Inferior parietal cortex (tissue), 1 donor: ENCODE results near the gene APOB.

ENCODE experiments used
- DNase-seq: peaks from one replicate; pipeline ENCODE4 v3.0.0-alpha.2; 2016; ENCODE audit errors: extremely low spot score

APOB gene

DNA sequence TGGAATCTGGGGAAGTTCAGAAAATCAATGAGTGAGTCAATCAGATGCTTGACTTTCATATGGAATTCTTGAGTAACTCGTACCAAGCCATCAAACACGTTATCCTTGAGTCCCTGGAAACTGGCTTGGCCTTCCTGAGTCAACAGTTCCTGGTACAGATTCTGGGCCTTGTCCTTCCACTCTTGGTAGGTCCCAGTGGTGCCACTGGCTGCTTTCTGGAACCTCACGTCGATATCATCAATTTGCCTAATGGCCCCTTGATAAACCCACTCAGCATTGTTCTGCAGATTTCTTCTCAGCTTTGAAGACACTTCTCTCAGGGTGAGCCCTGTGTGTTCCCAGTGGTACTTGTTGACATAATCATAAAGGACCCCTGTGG is 41.1 kb downstream of the APOB start:
- no peak for DNase-seq

- no peak for DNase-seq
These were observed 41.7 kb downstream of the APOB start for GRCh38 chr2:21001988-21002813.

DNA sequence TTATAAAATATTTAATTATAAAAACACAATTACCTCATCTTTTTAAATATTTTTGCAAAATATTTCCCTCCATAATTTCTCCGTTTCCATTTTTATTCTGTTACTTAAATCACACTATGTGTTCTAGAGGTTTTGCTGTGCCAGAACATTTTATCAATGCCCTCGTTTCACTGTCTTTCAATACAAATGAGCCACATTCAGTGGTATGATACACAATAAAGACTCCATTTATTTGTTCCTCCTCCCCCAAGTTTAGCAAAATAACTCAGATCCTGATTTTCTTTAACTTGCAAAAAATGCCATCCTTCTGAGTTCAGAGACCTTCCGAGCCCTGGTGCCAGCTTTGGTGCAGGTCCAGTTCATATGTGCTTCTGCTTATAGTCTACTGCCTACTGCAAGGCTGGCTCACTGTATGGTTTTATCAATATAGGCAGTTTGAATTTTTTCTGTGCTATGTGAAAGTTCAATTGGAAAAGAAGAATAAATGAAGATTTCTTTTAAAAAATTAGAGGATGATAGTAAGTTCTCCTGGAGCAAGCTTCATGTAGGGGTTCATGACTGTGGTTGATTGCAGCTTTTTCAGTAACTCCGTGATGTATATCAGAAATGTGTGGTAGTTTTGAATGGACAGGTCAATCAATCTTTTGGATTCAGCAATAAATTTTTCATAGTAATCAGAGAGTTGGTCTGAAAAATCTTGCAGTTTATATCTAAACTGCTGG is 42.5 kb downstream of the APOB start:
- DNase-seq, result no peak

- no peak for DNase-seq
These were observed 43.8 kb downstream of the APOB start for GRCh38 chr2:20999906-21000645.

DNA sequence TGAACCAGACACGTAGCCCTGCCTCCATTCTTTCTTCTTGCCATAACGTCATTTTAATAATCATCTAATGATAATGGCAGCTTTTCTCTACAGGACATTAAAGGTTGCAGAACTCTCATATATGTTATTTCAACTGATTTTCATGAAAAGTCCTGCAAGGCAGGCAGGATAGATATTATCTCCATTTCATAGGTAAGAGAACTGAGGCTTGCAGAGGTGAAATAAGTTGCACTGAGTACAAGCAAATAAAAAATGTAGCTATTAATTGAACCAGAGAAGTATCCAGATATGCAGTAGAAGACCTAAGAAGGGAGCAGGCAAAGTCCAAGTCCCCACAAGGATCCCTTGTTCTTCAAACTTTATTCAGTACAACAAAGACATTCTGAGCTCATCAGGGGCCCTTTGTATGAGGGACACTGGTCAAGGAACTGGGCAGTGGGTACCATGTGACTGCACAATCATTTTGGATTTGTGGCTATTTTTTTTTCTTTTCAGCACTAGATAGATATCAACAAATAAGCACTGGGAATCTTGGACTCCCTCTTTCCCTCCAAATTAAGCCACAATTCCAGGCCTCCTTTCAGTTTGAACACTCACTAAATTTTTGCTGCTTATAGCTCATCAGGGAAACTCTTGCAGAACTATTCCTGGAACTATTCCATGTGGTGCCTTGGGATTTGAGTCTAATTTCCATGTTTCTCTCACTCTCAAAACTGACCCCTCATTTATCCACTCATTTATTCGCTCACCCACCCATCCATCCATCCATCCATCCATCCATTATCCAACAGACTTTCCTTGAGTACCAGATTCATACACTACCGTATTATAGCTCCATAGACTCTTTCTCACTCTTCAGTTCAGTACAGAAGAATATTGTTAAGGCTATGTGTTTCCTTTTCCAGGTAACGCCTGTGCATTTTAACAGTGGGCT is 44.6 kb downstream of the APOB start:
- DNase-seq, result no peak

DNA sequence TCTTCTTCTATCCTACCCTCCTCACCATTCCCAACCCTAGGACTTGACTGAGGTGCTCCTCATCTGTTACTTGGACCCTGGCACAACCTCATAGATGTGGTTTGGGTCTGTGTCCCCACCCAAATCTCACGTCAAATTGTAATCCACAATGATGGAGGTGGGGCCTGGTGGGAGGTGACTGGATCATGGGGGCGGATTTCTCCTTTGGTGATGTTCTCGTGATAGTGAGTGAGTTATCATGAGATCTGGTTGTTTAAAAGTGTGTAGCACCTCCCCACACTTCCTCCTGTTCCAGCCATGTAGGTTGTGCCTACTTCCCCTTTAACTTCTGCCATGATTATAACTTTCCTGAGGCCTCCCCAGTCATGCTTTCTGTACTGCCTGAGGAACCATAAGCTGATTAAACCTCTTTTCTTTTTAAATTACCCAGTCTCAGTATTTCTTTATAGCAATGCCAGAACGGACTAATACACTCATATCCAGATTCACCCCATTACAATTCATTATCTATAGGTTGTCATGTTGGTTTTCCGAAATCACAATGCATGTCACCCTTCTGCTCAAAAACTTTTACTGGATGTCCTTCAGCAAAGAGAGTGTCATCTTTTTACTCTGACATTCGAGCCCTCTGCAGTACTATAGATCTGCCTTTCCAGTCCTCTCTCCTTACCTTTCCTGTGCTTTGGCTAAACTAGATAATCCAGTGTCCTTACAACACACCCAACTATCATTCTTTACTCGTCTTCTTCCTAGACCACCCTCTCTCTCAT is 45.7 kb downstream of the APOB start:
- DNase-seq, result no peak

DNA sequence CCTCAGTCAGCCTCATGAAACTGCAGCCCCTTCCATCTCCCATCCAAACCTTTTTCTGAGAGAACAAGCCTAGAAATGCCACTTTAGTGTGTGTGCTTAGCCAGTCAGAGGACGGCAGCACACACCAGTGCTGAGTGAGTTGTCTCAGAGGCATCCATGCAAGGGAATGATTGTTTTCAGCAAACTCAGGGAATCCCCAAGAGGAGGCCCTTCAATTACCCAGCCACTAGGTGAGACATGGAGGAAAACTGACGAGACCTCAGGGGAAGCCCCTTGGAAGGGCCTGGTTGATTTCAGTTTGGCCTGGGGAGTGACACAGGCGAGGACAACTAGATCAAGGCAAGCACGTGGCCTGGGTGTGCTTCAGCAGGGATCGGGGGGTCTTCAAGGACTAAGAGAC is 49.7 kb downstream of the APOB start:
- no peak for DNase-seq

GRCh38 chr2:20992201-20992711 is 51.6 kb downstream of the APOB start:
- DNase-seq, result no peak

- no peak for DNase-seq
These were observed 53.1 kb downstream of the APOB start for GRCh38 chr2:20990442-20991430.

GRCh38 chr2:20989404-20989803 is 54.5 kb downstream of the APOB start:
- DNase-seq, result no peak

DNA sequence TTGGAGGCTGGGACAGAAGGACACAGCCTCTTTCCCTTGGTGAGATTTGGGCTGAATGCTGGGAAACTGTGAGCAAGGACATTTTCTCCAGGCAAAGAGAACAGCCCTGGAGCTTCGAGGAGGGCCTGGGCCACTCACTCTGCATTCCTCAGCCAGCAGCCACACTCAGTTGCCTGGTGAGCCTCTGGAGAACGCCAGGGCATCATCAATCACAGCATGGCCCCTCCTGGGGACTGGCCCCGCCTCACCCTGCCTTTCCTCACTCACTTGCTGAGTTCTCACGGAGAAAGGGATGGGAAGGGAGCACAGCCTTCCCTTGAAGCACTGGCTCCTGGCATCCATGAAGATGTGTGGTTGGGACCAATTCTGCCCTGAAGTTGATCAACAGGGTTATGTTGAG is 55.0 kb downstream of the APOB start:
- DNase-seq, result no peak

- no peak for DNase-seq
These were observed 57.6 kb downstream of the APOB start for GRCh38 chr2:20986024-20986939.

DNA sequence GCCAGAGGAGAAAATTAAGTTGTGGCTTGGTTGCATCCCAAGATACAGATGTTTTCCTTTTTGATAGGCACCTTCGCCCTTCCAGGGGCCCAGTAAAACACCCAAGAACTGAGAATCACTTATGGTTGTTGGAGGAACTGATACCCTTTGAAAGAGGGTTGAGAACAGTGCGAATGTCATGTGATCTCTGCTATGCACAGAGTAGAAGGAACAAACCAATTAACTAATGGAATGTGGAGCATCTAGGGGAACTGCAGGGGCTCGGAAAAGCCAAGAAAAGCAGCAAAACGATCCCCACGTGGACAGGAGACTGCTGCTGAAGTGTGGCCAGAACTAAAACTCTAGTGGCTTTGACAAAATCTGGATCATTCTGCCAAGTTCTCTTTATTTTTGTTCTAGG is 58.8 kb downstream of the APOB start:
- DNase-seq, result no peak

DNA sequence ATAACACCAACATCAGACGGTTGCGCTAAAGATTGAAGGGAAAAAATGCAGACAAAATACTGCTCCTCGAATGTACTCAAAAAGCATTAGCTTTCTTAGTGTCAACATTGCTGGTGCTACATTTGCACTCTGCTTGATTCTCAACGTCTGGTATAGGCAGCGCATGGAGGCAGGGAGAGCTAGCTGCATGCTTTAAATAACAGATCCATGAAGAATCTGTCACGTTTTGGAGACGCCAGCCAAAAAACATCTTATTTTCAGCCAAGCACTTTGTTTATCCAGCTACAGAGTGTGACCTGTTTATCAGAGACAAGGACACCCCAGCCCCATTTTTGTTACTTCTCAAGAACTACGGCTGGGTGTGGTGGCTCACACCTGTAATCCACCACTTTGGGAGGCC is 59.5 kb downstream of the APOB start:
- no peak for DNase-seq

DNA sequence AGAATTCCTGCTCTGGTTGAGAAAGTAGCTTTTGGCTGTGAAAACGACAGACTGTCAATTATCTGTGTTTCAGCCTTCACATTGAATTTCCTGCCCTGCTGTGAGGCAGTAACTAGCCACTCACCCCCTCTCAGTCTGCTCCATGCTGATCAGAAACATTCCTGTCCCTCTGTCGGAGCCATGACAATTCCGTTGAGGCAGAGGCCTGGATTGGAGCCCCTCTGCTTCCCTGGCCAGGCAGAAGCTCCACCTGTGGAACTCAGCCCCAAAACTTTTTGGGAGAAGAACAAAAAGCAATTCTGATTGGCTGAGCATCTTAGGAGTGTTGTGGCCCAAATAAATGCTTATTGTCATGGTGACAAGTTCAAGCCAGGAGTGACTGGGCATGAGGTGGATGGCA is 60.0 kb downstream of the APOB start:
- DNase-seq, result no peak

DNA sequence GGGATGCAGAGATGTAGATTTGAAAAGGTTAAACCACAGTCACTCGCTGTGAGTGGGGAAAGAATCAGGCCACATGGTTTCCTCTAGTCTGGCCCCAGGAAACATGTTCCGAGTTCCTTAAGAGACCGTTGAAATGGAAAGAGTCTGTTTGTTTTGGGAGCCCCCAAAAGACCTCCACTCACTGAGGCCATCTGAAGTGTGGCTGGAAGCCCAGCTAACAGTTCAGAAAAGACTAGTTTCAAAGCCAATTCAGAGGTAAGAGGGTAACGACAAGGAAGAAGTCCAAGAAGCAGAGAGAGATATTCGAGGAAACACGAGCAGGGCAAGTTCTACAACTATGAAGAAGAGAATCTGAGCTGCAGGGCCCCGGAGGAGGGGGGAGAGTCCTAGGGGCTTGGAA is 61.0 kb downstream of the APOB start:
- no peak for DNase-seq

DNA sequence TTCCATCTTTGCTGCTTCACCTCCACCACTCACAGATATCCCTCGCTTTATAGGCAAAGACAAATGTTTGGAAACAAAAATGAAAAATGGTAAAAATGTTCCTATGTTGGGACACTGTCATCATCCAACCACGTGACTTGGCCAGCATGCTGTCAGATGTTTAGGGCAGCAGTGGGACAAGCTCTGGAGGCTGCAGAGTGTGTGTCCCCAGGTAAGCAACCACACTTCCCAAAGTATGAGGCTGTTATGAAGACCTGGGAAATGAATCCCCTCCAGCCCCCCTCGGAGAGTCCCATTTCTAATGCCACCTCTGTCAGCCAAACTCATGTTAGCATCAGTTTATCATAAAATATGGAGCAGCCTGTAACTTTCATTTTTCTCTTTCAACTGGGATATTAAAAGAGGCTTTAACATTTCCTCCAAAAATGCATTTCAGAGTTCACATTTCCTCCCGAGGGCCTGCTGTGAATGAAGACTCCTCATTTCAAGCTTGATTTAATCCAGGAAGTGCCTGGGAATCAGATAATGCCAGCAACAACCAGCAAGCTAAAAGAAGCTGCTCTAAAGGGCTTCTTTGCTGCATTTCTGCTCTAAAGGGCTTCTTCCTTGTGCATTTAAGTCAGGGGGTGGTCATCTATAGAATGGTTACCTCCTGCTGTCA is 66.2 kb downstream of the APOB start:
- DNase-seq, result no peak

GRCh38 chr2:20976527-20976926 is 67.3 kb downstream of the APOB start:
- DNase-seq, result no peak
